Measurements from ENCODE around the gene ELMO3. TPM values are rescaled to one million over a fixed set of nuclear protein-coding genes. Genes with fewer than 3 reads are reported as not detected.

Gene ELMO3
- total and polyA plus RNA-seq, 2 donors (not counting 3 experiments of a cell fraction or from before 2014, with no cell fraction given): 3.9 to 5.7 TPM

- DNase-seq (ENCODE audit: low read depth, low spot score): no peak
- Histone ChIP-seq H4K20me1 (replicated peaks; ENCODE audit: control insufficient read depth, extremely low read depth, insufficient read depth, low read length) (no peaks in the 10 kb centered on the region), H3K9me3 (replicated peaks; ENCODE audit: control insufficient read depth, insufficient read depth, low read length) (no peaks in the 10 kb centered on the region), H3K9me1 (replicated peaks; ENCODE audit: control insufficient read depth, extremely low read depth, insufficient read depth, low read length) (no peaks in the 10 kb centered on the region), H3K4me2 (ENCODE audit: insufficient read depth, low read length) (no peak overlapping the region), H3K4me3 (replicated peaks in 1 of 3; ENCODE audit: insufficient read depth in 1 of 3, low read depth in 1 of 3, low read length in 3 of 3) (no peak overlapping the region), H2AFZ (ENCODE audit: low read depth, low read length) (no peak overlapping the region), H3K4me1 (ENCODE audit: control insufficient read depth, extremely low read depth, insufficient read depth, low read length) (peaks cover 26% of the 10 kb centered on the region), H3K27me3 (ENCODE audit: control insufficient read depth in 2 of 2, insufficient read depth in 2 of 2, low read length in 2 of 2) (peaks cover 33 to 41% of the 10 kb centered on the region in 2 experiments), H3K27ac (ENCODE audit: insufficient read depth, low read depth, low read length) (no peak overlapping the region), H3K79me2 (ENCODE audit: control insufficient read depth, insufficient read depth, low read length) (no peaks in the 10 kb centered on the region), H3K36me3 (ENCODE audit: control insufficient read depth in 2 of 2, extremely low read depth in 1 of 2, insufficient read depth in 2 of 2, low read length in 2 of 2) (no peaks in the 10 kb centered on the region), H3K9ac (replicated peaks; ENCODE audit: extremely low read depth, insufficient read depth, low read length) (no peak overlapping the region)
- no TSS peak for BruUV-seq (replicated peaks)
- POLR2A ChIA-PET: interaction anchor here (0.6 kb wide), 1 partner anchor 46 kb away, joined by 5 read pairs; no protein-coding TSS in a partner anchor
- intact Hi-C loops (cut with micrococcal nuclease): no loop called here
- TF ChIP-seq JUN (IDR thresholded peaks at IDR 0.05; ENCODE audit: borderline replicate concordance, insufficient read depth, insufficient read length, low read depth) (no peak), POLR2AphosphoS5 (IDR thresholded peaks at IDR 0.05; ENCODE audit: insufficient read depth, low read depth, low read length) (no peak), GATA2 (IDR thresholded peaks at IDR 0.05; ENCODE audit: insufficient read depth, insufficient read length, low read depth, low read length) (no peak), MYC (IDR thresholded peaks at IDR 0.05; ENCODE audit: low read depth, low read length) (no peak), EZH2 (IDR thresholded peaks at IDR 0.05; ENCODE audit: borderline replicate concordance, low read depth, low read length, severe bottlenecking) (no peak), FOS (IDR thresholded peaks at IDR 0.05; ENCODE audit: borderline replicate concordance, insufficient read depth, low read length) (no peak), MAX (IDR thresholded peaks at IDR 0.05; ENCODE audit: insufficient read depth, insufficient read length) (no peak), POLR2A (IDR thresholded peaks at IDR 0.05; ENCODE audit: low read depth, low read length) (no peak), CTCF (IDR thresholded peaks at IDR 0.05; ENCODE audit: extremely low read depth in 1 of 2, insufficient read depth in 1 of 2, low read depth in 1 of 2, low read length in 2 of 2) (no peak)
- CTCF ChIA-PET: interaction anchor here (3.5 to 4.2 kb wide), 2 partner anchors 12 to 17 kb away, joined by 26 to 29 read pairs; partner anchors contain the start of gene MATCAP1
- dilution Hi-C loops (cut with MboI; ENCODE audit: extremely low pct_ligation_motif_present, low sequenced_read_pairs): no loop called here
- FAIRE-seq: no peak
Measured at GRCh38 chr16:67167588-67167987, 31.3 kb upstream of the ELMO3 start.

Data from endothelial cell of umbilical vein (primary cell).